Panc1 (cell line): ENCODE results near the gene HYLS1.

Experiments
- CTCF ChIP-seq: fragments of 450-650 bp; IDR thresholded peaks from 2 replicates; pipeline ENCODE4 v1.5.1; 2017; ENCODE audit warnings: mild to moderate bottlenecking
- POLR2AphosphoS5 ChIP-seq: IDR thresholded peaks from 2 replicates; pipeline ENCODE4 v1.6.1; 2012; ENCODE audit warnings: mild to moderate bottlenecking, low read depth, low read length, moderate library complexity
- REST ChIP-seq, 2 experiments: IDR thresholded peaks; 2 replicates each; pipeline ENCODE4 v1.6.1; 2011 to 2012; ENCODE audit warnings: low read depth in 2 of 2, control low read depth in 1 of 2, low read length in 1 of 2, mild to moderate bottlenecking in 1 of 2, moderate library complexity in 1 of 2; ENCODE audit not compliant: insufficient read depth in 1 of 2
- SIN3A ChIP-seq: IDR thresholded peaks from 2 replicates; pipeline ENCODE4 v1.6.1; 2012; ENCODE audit warnings: low read depth, mild to moderate bottlenecking, low read length, moderate library complexity, borderline replicate concordance; ENCODE audit not compliant: insufficient read depth

- peak; percentile 59 for TF ChIP-seq CTCF
- TF ChIP-seq SIN3A, result 0 out of 2 replicates have a peak, but pooled peaks have one; percentile 19
- no peak; a peak in 2 of 4 replicates for TF ChIP-seq REST (IDR thresholded peaks at IDR 0.05; ENCODE audit: insufficient read depth in 1 of 2, low read depth in 2 of 2, low read length in 1 of 2)
- TF ChIP-seq POLR2AphosphoS5, result peak; percentile 95
Measured at GRCh38 chr11:125887373-125888324, at the start of gene HYLS1.
